MM.1S (cell line): ENCODE measurements around the gene MYO1E.

Experiments
- DNase-seq: peaks from one replicate; pipeline ENCODE4 v3.0.0-alpha.2; 2015
- H2AFZ ChIP-seq: fragments of 300-600 bp; sonication (generic); 2 replicates; pipeline ENCODE4 v1.6.0; 2016; ENCODE audit warnings: antibody characterized with exemption, low read length
- H3F3A ChIP-seq: fragments of 300-600 bp; sonication (generic); 2 replicates; pipeline ENCODE4 v1.6.1; 2016; ENCODE audit warnings: mild to moderate bottlenecking, antibody characterized with exemption, low read length, moderate library complexity, mixed read lengths; ENCODE audit not compliant: insufficient read depth
- H3K27ac ChIP-seq: fragments of 300-600 bp; sonication (generic); 2 replicates; pipeline ENCODE4 v1.5.1; 2016; ENCODE audit warnings: mild to moderate bottlenecking, low read length
- H3K27me3 ChIP-seq: fragments of 300-600 bp; sonication (generic); replicated peaks from 2 replicates; pipeline ENCODE4 v1.6.0; 2016; ENCODE audit warnings: low read length; ENCODE audit not compliant: insufficient read depth
- H3K36me3 ChIP-seq: fragments of 300-600 bp; sonication (generic); replicated peaks from 2 replicates; pipeline ENCODE4 v1.6.1; 2016; ENCODE audit warnings: mild to moderate bottlenecking, low read length, mixed read lengths; ENCODE audit not compliant: insufficient read depth
- H3K4me1 ChIP-seq: fragments of 300-600 bp; sonication (generic); 2 replicates; pipeline ENCODE4 v1.6.1; 2016; ENCODE audit warnings: low read length, mixed read lengths
- H3K4me2 ChIP-seq: fragments of 300-600 bp; sonication (generic); 2 replicates; pipeline ENCODE4 v1.6.0; 2016; ENCODE audit warnings: low read depth, low read length
- H3K4me3 ChIP-seq: fragments of 300-600 bp; sonication (generic); 2 replicates; pipeline ENCODE4 v1.5.1; 2016; ENCODE audit warnings: low read length, mixed read lengths
- H3K79me2 ChIP-seq: fragments of 300-600 bp; sonication (generic); 2 replicates; pipeline ENCODE4 v1.6.1; 2016; ENCODE audit warnings: mixed run types, low read length, mixed read lengths
- H3K9ac ChIP-seq: fragments of 300-600 bp; sonication (generic); 2 replicates; pipeline ENCODE4 v1.6.1; 2016; ENCODE audit warnings: low read length, mixed read lengths
- H3K9me2 ChIP-seq: fragments of 300-600 bp; sonication (generic); replicated peaks from 2 replicates; pipeline ENCODE4 v1.6.1; 2016; ENCODE audit warnings: mild to moderate bottlenecking, low read length, mixed read lengths; ENCODE audit not compliant: insufficient read depth
- H3K9me3 ChIP-seq: fragments of 300-600 bp; sonication (generic); replicated peaks from 2 replicates; pipeline ENCODE4 v1.6.1; 2016; ENCODE audit warnings: mild to moderate bottlenecking, low read length, mixed read lengths; ENCODE audit not compliant: insufficient read depth
- H4K20me1 ChIP-seq: fragments of 300-600 bp; sonication (generic); 2 replicates; pipeline ENCODE4 v1.6.1; 2016; ENCODE audit warnings: mild to moderate bottlenecking, low read length, moderate library complexity, mixed read lengths; ENCODE audit not compliant: insufficient read depth
- CTCF ChIP-seq: fragments of 300-600 bp; sonication (generic); IDR thresholded peaks from 2 replicates; pipeline ENCODE4 v1.5.1; 2016; ENCODE audit warnings: antibody characterized with exemption, low read length, mixed read lengths
- EZH2 ChIP-seq: fragments of 300-600 bp; sonication (generic); optimal IDR thresholded peaks from 2 replicates; pipeline ENCODE3; 2017; ENCODE audit warnings: low read depth, mild to moderate bottlenecking, antibody characterized with exemption, low read length, mixed read lengths
- EZH2phosphoT487 ChIP-seq: fragments of 300-600 bp; sonication (generic); IDR thresholded peaks from 2 replicates; pipeline ENCODE4 v1.6.1; 2018; ENCODE audit warnings: antibody characterized with exemption, low read length

The MYO1E gene

GRCh38 chr15:59304807-59305206 lies 67.9 kb downstream of the MYO1E start:
- H3K9me2 ChIP-seq: no peaks in the 10 kb centered on the region
- no peaks in the 10 kb centered on the region for H3K36me3 ChIP-seq
- H3K27ac ChIP-seq: no peak overlapping the region
- no peaks in the 10 kb centered on the region for H4K20me1 ChIP-seq
- no peak overlapping the region for H3K4me3 ChIP-seq
- TF ChIP-seq EZH2phosphoT487: no peak
- no peak for TF ChIP-seq CTCF
- TF ChIP-seq EZH2: no peak
- no peaks in the 10 kb centered on the region for H3F3A ChIP-seq
- no peaks in the 10 kb centered on the region for H3K9me3 ChIP-seq
- no peak overlapping the region for H2AFZ ChIP-seq
- peaks cover 11% of the 10 kb centered on the region for H3K4me1 ChIP-seq
- H3K27me3 ChIP-seq: no peaks in the 10 kb centered on the region
- H3K79me2 ChIP-seq: no peaks in the 10 kb centered on the region
- DNase-seq: no peak
- no peak overlapping the region for H3K9ac ChIP-seq
- H3K4me2 ChIP-seq: no peak overlapping the region

GRCh38 chr15:59304034-59304795 lies 68.5 kb downstream of the MYO1E start:
- Histone ChIP-seq H3K9ac (no peak overlapping the region), H3K79me2 (no peaks in the 10 kb centered on the region), H3K9me3 (no peaks in the 10 kb centered on the region), H3K27ac (no peak overlapping the region), H3K4me1 (peaks cover 12% of the 10 kb centered on the region), H3K4me3 (no peak overlapping the region), H3K36me3 (no peaks in the 10 kb centered on the region), H2AFZ (no peak overlapping the region), H3F3A (no peaks in the 10 kb centered on the region), H4K20me1 (no peaks in the 10 kb centered on the region), H3K4me2 (no peak overlapping the region), H3K27me3 (no peaks in the 10 kb centered on the region), H3K9me2 (no peaks in the 10 kb centered on the region)
- DNase-seq: no peak
- TF ChIP-seq EZH2 (no peak), CTCF (no peak), EZH2phosphoT487 (no peak)

DNA sequence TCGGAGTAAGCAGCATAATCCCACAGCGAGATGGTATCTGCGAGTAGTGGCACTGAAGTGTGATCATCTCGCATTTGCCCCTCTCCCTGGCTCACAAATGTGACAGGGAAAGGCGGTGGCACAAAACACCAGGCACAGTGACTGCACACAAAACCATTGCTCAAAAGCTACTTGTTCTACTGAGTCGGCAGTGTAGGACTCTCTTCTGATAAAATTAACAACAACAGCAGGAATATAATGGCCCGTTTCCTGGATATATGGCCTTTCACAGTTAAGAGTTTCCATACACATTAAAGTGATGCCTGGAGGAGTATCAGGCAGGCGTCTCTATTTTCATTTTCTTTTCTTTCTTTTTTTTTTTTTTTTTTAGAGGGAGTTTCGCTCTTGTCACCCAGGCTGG lies 69.0 kb downstream of the MYO1E start:
- Histone ChIP-seq H2AFZ (no peak overlapping the region), H3K27ac (no peak overlapping the region), H3K9ac (no peak overlapping the region), H3K27me3 (no peaks in the 10 kb centered on the region), H3K79me2 (no peaks in the 10 kb centered on the region), H3K36me3 (no peaks in the 10 kb centered on the region), H3K4me1 (peaks cover 12% of the 10 kb centered on the region), H3K4me3 (no peak overlapping the region), H3K9me2 (no peaks in the 10 kb centered on the region), H3K4me2 (no peak overlapping the region), H4K20me1 (no peaks in the 10 kb centered on the region), H3F3A (no peaks in the 10 kb centered on the region), H3K9me3 (no peaks in the 10 kb centered on the region)
- TF ChIP-seq EZH2phosphoT487 (no peak), CTCF (no peak), EZH2 (no peak)
- DNase-seq: no peak
